Cerebellar cortex (tissue), 1 donor: ENCODE data around the gene CDKN2A.
"Not testable (repeated sequence)": the region's sequence is repeated elsewhere in the genome, so short reads cannot be mapped to it uniquely, and the experiment has no call there.

Experiments
- DNase-seq: peaks from one replicate; pipeline ENCODE4 v3.0.0-alpha.2; 2015; ENCODE audit warnings: low spot score

CDKN2A gene

GRCh38 chr9:21982391-21982790, 11.8 kb downstream of the CDKN2A start:
- DNase-seq = no peak

GRCh38 chr9:21976334-21976875, 17.8 kb downstream of the CDKN2A start:
- no peak for DNase-seq

GRCh38 chr9:21974722-21975409, 19.3 kb downstream of the CDKN2A start:
- DNase-seq = no peak

GRCh38 chr9:21974343-21974721, 19.9 kb downstream of the CDKN2A start:
- DNase-seq = no peak

GRCh38 chr9:21972361-21972760, 21.8 kb downstream of the CDKN2A start:
- DNase-seq = no peak

- DNase-seq = no peak
Observed at GRCh38 chr9:21970800-21971640, 23.2 kb downstream of the CDKN2A start.

GRCh38 chr9:21969951-21970799, 24.0 kb downstream of the CDKN2A start:
- DNase-seq = no peak

GRCh38 chr9:21969011-21969940, 24.9 kb downstream of the CDKN2A start:
- no peak for DNase-seq

GRCh38 chr9:21968331-21969010, 25.7 kb downstream of the CDKN2A start:
- no peak for DNase-seq

GRCh38 chr9:21967702-21968101, 26.5 kb downstream of the CDKN2A start:
- no peak for DNase-seq

- no peak for DNase-seq
Observed at GRCh38 chr9:21967169-21967568, 27.0 kb downstream of the CDKN2A start.

- DNase-seq = no peak
Observed at GRCh38 chr9:21966140-21966851, 27.9 kb downstream of the CDKN2A start.

GRCh38 chr9:21965401-21965951, 28.7 kb downstream of the CDKN2A start:
- no peak for DNase-seq

- DNase-seq = no peak
Observed at GRCh38 chr9:21964925-21965385, 29.2 kb downstream of the CDKN2A start.

GRCh38 chr9:21961569-21961968, 32.6 kb downstream of the CDKN2A start:
- no peak for DNase-seq

GRCh38 chr9:21959268-21959667, 34.9 kb downstream of the CDKN2A start:
- DNase-seq = not testable (repeated sequence)

- DNase-seq = no peak
Observed at GRCh38 chr9:21958833-21959232, 35.4 kb downstream of the CDKN2A start.

- DNase-seq = no peak
Observed at GRCh38 chr9:21945606-21946005, 48.6 kb downstream of the CDKN2A start.

GRCh38 chr9:21943464-21943863, 50.7 kb downstream of the CDKN2A start:
- DNase-seq = no peak
